SIG-M5 (cell line): ENCODE results near the gene ABLIM1.

Experiments
- DNase-seq: peaks from one replicate; lab custom pipeline; 2025; lab: John Stamatoyannopoulos, UW

ABLIM1 gene

GRCh38 chr10:114679552-114679951 lies 21.5 kb upstream of the ABLIM1 start:
- no peak for DNase-seq

DNA sequence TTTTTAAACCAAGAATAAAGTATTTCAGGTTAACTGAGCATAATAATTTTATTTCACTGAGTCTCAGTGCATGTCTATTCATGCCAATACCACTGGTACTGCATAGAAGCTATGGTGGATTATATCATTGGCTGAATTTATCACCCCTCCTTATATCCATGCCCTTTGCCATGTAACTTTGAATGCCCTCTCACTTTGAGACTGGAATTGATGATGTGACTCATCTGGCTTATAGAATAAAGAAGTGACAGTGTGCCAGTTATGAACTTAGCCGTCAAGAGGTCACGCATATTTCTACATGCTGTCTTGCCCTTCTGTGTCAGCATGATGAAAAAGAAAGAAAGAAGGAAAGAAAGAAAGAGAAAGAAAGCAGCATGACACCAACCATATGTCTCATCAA lies 20.7 kb upstream of the ABLIM1 start:
- DNase-seq = no peak

DNA sequence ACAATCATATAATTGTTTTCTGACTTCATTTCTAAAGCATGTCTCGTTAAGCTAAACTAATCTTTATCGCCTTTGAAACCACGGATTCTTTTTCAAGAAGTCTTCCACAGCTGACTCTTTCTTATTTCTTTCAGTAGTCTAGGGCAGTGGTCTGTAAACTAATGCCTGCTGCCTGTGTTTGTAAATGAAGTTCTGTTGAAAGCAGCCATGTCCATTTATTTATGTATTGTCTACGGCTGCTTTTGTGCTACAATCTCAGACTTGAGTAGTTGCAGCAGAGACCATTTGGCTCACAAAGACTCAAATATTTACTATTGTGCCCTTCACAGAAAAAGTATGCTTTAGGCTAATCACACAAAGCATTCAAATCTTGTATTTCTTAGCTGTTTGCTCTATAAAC lies 20.3 kb upstream of the ABLIM1 start:
- DNase-seq = no peak

GRCh38 chr10:114674346-114674745 lies 16.3 kb upstream of the ABLIM1 start:
- DNase-seq = no peak

- no peak for DNase-seq
These were observed 11.6 kb upstream of the ABLIM1 start for GRCh38 chr10:114669648-114670047.

- DNase-seq = no peak
These were observed 10.5 kb upstream of the ABLIM1 start for GRCh38 chr10:114668375-114669080.

DNA sequence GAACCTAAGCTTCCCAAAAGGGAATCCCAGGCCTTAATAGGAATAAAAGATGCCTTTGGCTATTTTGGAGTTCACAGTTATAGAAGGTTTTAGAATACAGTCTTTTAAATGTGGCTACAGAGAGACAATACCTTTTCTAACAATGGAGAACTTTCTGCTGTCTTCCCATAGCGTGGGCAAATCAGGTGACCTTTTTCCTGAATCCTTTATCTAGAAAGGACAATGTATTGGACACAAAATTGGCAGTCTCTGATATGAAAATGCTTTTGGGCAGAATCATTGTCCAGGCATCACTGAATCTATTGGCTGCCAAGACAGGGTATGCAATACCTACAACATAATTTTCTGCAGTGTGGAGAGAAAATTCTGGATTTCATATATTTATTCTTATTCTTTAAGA lies 7.8 kb upstream of the ABLIM1 start:
- DNase-seq = no peak

DNA sequence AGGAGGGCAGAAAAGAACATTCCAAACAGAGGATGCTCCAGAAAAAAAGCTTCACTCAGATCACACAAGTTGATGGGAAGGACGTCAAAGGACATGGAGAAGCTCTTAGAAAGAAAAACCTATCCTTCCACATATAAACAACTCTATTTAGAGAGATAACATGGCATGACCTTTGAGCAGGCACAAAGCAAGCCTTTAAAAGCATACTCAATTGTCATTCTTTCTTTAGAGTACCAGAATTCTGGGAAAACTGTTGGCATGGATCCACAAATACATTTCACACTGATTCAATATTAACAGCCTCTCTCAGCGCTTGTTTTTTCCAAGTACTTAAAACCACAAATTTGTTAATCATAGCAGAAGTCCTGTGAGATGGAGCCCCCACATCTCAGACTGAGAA lies 7.3 kb upstream of the ABLIM1 start:
- DNase-seq = no peak

GRCh38 chr10:114664127-114664526 lies 6.1 kb upstream of the ABLIM1 start:
- no peak for DNase-seq

DNA sequence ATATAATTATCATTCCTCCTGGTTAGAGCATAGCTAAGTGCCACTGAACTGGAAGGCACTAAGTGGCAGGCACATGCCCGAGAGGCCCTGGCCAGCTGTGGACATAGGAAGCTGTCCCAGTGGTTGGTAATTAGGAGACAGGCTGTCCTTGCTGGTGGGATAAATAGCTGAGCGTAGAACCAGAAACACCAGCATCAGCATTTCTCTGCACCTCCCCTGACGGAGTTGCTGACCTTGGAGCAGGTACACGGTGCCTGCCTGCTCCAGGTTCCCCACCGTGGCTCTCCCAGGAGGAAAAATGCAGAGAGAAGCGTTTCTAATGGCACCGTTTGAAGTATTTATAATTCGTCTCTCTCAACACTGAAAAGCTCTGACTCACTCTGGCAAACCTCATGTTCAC lies 5.6 kb upstream of the ABLIM1 start:
- DNase-seq = no peak

DNA sequence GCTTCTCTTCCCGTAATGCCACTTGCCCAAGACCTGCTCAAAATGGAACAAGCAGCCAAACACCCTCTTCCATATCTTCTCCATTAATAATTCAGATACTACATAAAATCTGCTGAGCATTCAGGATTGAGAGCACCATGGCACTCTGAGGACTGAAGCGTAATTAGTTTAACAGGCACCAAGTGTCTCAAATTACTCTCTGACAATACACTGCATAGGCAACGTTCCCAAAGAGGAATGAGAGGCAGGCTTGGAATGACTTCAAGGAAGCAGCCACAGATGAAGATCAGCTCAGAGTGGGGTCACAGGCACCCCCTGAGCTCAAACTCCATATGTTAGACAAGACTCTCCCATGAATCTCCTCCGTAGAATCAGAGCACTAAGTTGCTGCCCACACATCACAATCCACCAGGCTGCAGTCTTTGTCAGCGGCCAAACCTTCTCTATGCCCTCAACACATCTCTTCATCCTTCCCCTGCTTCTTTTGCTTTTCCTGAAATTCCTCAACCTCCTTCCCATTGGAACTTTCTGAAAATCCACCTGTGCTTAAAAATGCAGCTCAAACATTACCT lies 4.7 kb upstream of the ABLIM1 start:
- no peak for DNase-seq

- DNase-seq = no peak
These were observed 3.3 kb upstream of the ABLIM1 start for GRCh38 chr10:114661212-114661880.

GRCh38 chr10:114655671-114656070 lies 2.4 kb downstream of the ABLIM1 start:
- no peak for DNase-seq

DNA sequence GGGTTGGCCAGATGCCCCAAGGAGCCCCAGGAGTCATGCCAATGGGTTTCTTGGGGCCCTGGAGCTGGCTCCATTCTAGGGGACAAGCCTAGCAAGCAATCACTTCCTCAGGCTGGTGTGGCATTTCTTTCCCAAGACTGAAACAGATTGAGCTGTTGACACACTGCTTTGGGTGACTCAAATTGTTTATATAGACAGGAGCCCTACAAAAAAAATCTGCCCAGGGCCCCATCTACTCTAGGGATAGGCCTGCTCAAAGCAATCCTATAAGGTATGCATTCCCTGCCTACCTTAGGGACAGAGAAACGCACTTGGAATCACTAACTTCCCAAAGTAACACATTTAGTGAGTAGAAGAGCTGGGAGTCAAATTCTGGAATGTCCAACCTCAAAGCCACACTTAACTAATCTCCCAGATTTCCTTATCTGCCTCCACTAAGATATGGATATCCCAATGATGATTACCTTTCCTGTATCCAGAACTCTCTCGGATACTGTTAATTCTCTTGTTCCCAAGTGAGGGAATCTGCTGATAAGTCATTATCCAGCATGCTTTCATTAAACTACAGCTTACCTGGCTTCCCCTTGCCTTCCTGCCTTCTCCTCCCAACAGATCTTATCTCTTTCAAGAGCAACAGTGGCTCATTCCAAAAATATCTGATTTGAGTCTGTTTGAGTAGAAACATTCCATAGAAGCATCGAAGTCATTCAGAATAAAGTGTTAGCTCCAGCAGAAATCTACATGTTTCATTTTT lies 3.1 kb downstream of the ABLIM1 start:
- no peak for DNase-seq

DNA sequence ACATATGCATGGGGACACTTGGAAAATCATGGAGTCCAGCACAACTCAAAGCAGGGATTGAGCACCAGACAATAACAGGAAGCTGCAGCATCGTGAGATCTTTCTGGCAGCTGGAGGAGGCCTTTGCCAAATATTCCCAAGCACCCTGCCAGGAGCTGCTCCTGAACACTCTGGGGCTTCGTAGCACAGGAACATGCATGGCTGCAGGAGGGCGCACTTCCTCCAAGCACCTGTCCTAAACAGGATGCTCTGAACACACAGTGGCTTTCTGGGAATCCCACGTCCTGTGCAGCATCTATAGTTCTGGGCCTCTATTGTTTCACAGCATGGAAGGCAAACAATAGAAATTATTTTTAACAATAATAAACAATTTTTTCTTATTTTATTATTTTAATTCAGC lies 4.1 kb downstream of the ABLIM1 start:
- DNase-seq = no peak

- no peak for DNase-seq
These were observed 5.4 kb downstream of the ABLIM1 start for GRCh38 chr10:114652402-114653368.

- no peak for DNase-seq
These were observed 7.2 kb downstream of the ABLIM1 start for GRCh38 chr10:114650831-114651230.

DNA sequence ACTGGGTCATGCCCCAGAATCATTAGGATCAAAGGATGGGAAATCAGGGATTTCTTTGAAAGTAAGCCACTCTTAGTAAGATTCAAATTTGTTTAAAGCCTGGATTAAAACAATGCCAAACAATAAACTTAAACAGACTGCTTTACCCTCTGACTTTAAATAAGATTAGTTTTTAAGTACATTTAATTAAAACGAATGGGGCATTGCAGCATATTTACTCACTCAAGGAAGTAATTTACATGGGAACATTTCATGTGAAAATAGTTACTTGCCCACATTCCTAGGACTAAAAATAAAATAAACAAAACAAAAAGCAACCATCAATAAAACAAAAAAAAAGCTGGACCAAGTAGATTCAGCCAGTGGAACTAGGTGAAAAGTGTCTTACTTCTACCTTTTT lies 7.8 kb downstream of the ABLIM1 start:
- no peak for DNase-seq

GRCh38 chr10:114649217-114649903 lies 8.7 kb downstream of the ABLIM1 start:
- DNase-seq = no peak

DNA sequence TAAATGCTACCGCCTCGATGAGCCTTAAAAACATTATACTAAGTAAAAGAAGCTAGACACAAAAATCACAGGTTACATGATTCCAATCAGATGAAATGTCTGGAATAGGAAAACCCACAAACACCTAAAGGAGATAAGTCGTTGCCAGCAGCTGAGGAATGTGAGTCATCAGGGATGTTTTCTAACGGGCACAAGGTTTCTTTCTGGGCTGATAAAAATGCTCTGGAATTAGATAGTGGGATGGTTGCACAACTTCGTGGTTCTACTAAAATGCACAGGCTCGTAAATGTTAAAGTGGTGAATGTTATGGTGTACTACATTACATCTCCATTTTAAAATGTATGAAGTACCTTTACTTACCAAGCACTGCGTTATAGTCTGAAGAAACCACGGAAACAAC lies 9.7 kb downstream of the ABLIM1 start:
- DNase-seq = no peak

DNA sequence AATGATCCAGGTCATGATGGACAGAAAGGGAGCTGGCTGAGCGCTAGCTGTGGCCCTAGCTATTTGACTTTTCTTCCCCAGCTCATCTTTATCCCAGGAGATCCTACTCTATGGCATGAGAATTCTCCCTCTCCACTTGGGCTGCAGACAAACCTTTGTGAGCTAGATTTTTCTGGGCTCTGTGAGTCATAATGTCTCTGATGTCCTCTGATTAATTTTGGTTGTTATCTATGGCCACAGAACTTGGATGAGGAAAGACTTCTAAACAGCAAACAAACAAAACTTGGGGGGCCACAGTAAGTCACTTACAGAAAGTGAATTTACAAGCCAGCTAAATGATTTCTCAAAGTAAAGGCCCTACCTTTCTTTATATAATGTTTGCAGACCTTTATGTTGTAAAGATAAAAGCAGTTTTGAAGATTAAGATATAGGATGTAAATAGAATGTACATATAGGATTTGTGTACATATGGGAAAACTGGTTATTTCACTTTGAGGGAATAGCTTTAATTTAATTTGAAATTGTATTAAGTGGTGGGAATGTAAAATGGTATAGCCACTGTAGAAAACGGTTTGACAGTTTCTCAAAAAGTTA lies 10.4 kb downstream of the ABLIM1 start:
- DNase-seq = no peak
